Smooth muscle cell of the brain vasculature (primary cell): ENCODE results near the gene AKNA.

Experiments
- DNase-seq: peaks from one replicate; pipeline ENCODE4 v3.0.0-alpha.2; 2012; ENCODE audit warnings: low read depth, low spot score

Gene AKNA

GRCh38 chr9:114395334-114395617, 7.5 kb upstream of the AKNA start:
- no peak for DNase-seq

- DNase-seq = no peak
Observed at GRCh38 chr9:114394523-114395333, 6.9 kb upstream of the AKNA start.

- no peak for DNase-seq
Observed at GRCh38 chr9:114392749-114393112, 4.9 kb upstream of the AKNA start.

- DNase-seq = no peak
Observed at GRCh38 chr9:114390952-114391351, 3.2 kb upstream of the AKNA start.

GRCh38 chr9:114389612-114390368, 2.0 kb upstream of the AKNA start:
- DNase-seq = no peak

GRCh38 chr9:114388764-114389375, 1.1 kb upstream of the AKNA start:
- no peak for DNase-seq

- no peak for DNase-seq
Observed at GRCh38 chr9:114388357-114388682, 538 bp upstream of the AKNA start.

- no peak for DNase-seq
Observed at GRCh38 chr9:114386886-114387679, 699 bp downstream of the AKNA start.

GRCh38 chr9:114386361-114386885, 1.4 kb downstream of the AKNA start:
- DNase-seq = no peak

GRCh38 chr9:114385397-114386181, 2.2 kb downstream of the AKNA start:
- no peak for DNase-seq

GRCh38 chr9:114384836-114385396, 2.9 kb downstream of the AKNA start:
- DNase-seq = no peak

GRCh38 chr9:114384341-114384740, 3.4 kb downstream of the AKNA start:
- DNase-seq = no peak

- DNase-seq = no peak
Observed at GRCh38 chr9:114383521-114384231, 4.1 kb downstream of the AKNA start.

GRCh38 chr9:114382699-114383520, 4.9 kb downstream of the AKNA start:
- no peak for DNase-seq

GRCh38 chr9:114378883-114379282, 8.9 kb downstream of the AKNA start:
- no peak for DNase-seq

- DNase-seq = no peak
Observed at GRCh38 chr9:114378016-114378415, 9.8 kb downstream of the AKNA start.

GRCh38 chr9:114376586-114377445, 11.0 kb downstream of the AKNA start:
- DNase-seq = no peak
